NK-92 (cell line): ENCODE data around the gene TRIO.

Source experiments
- DNase-seq: peaks from one replicate; lab custom pipeline; 2025; ENCODE audit not compliant: unreplicated experiment; lab: John Stamatoyannopoulos, UW

The TRIO gene

GRCh38 chr5:14310901-14311300, 167.8 kb downstream of the TRIO start:
- no peak for DNase-seq

- no peak for DNase-seq
Observed at GRCh38 chr5:14313986-14314690, 171.0 kb downstream of the TRIO start.

- no peak for DNase-seq
Observed at GRCh38 chr5:14316471-14316870, 173.3 kb downstream of the TRIO start.

GRCh38 chr5:14319102-14319501, 176.0 kb downstream of the TRIO start:
- DNase-seq, result no peak

- no peak for DNase-seq
Observed at GRCh38 chr5:14321936-14322335, 178.8 kb downstream of the TRIO start.

GRCh38 chr5:14322437-14323187, 179.5 kb downstream of the TRIO start:
- DNase-seq, result no peak

- DNase-seq, result no peak
Observed at GRCh38 chr5:14323466-14323865, 180.3 kb downstream of the TRIO start.

GRCh38 chr5:14325369-14325768, 182.2 kb downstream of the TRIO start:
- DNase-seq, result no peak

- DNase-seq, result no peak
Observed at GRCh38 chr5:14326035-14326903, 183.1 kb downstream of the TRIO start.

GRCh38 chr5:14327624-14328023, 184.5 kb downstream of the TRIO start:
- DNase-seq, result no peak

GRCh38 chr5:14328144-14328543, 185.0 kb downstream of the TRIO start:
- DNase-seq, result no peak

- DNase-seq, result no peak
Observed at GRCh38 chr5:14330291-14330690, 187.1 kb downstream of the TRIO start.

- no peak for DNase-seq
Observed at GRCh38 chr5:14330729-14331385, 187.7 kb downstream of the TRIO start.

- no peak for DNase-seq
Observed at GRCh38 chr5:14331386-14331781, 188.2 kb downstream of the TRIO start.

- no peak for DNase-seq
Observed at GRCh38 chr5:14332038-14332631, 189.0 kb downstream of the TRIO start.

- no peak for DNase-seq
Observed at GRCh38 chr5:14332746-14333145, 189.6 kb downstream of the TRIO start.

GRCh38 chr5:14337593-14337992, 194.5 kb downstream of the TRIO start:
- DNase-seq, result no peak

GRCh38 chr5:14339468-14339867, 196.3 kb downstream of the TRIO start:
- DNase-seq, result no peak

GRCh38 chr5:14341571-14342230, 198.6 kb downstream of the TRIO start:
- DNase-seq, result no peak

GRCh38 chr5:14342306-14342705, 199.2 kb downstream of the TRIO start:
- DNase-seq, result no peak
